IMR-90 (cell line): ENCODE results near the gene PEX26. TPM values are rescaled to one million over a fixed set of nuclear protein-coding genes. Genes with fewer than 3 reads are reported as not detected.

ENCODE experiments used
- ATAC-seq: fragments of 200-7000 bp; cut with Tn5 transposase; 2 replicates; pipeline ENCODE4 v1.9.1; 2020; ENCODE audit warnings: low read depth, mild to moderate bottlenecking, moderate library complexity
- BruUV-seq: library from RNA; stranded (reverse); fragments of 400-500 nt; replicated peaks from 2 replicates; lab custom pipeline; 2021; lab: Mats Ljungman, UMichigan
- CTCF ChIA-PET: fragments of 300-600 bp; formaldehyde crosslinking; extraction: SDS; loops from one replicate; lab custom pipeline; 2021; ENCODE audit warnings: antibody characterized with exemption; lab: Yijun Ruan, JAX
- POLR2A ChIA-PET: fragments of 300-600 bp; sonication (Branson Sonifier 250); formaldehyde crosslinking; loops from one replicate; lab custom pipeline; 2022; ENCODE audit warnings: antibody characterized with exemption; ENCODE audit not compliant: unreplicated experiment; lab: Charles Lee
- DNase-seq: peaks from one replicate; pipeline ENCODE4 v3.0.0; 2013
- H2AFZ ChIP-seq: replicated peaks from 2 replicates; pipeline ENCODE3; 2013; ENCODE audit warnings: low read length, mild to moderate bottlenecking; ENCODE audit not compliant: poor library complexity
- H2AK5ac ChIP-seq: 2 replicates; pipeline ENCODE4 v1.6.1; 2013; ENCODE audit warnings: low read depth, low read length, inconsistent platforms
- H2AK9ac ChIP-seq: replicated peaks from 2 replicates; pipeline ENCODE3; 2013; ENCODE audit warnings: mild to moderate bottlenecking, low read depth, low read length, moderate library complexity; ENCODE audit not compliant: poor library complexity
- H2BK120ac ChIP-seq: 2 replicates; pipeline ENCODE4 v1.6.1; 2013; ENCODE audit warnings: low read depth, low read length, inconsistent platforms
- H2BK15ac ChIP-seq: 3 replicates; pipeline ENCODE4 v1.6.1; 2013; ENCODE audit warnings: low read depth, low read length, inconsistent platforms
- H2BK20ac ChIP-seq: 2 replicates; pipeline ENCODE4 v1.6.1; 2013; ENCODE audit warnings: low read depth, mild to moderate bottlenecking, inconsistent platforms, low read length, moderate library complexity
- H2BK5ac ChIP-seq: 2 replicates; pipeline ENCODE4 v1.6.1; 2013; ENCODE audit warnings: mild to moderate bottlenecking, low read depth, low read length, inconsistent platforms; ENCODE audit not compliant: poor library complexity, severe bottlenecking
- H3K14ac ChIP-seq: replicated peaks from 2 replicates; pipeline ENCODE4 v1.6.1; 2013; ENCODE audit warnings: low read depth, low read length, inconsistent platforms
- H3K18ac ChIP-seq: 2 replicates; pipeline ENCODE4 v1.6.1; 2013; ENCODE audit warnings: low read depth, low read length, control low read depth
- H3K23ac ChIP-seq: 2 replicates; pipeline ENCODE4 v1.6.1; 2013; ENCODE audit warnings: low read depth, low read length, inconsistent platforms
- H3K27ac ChIP-seq: 2 replicates; pipeline ENCODE4 v1.5.1; 2013; ENCODE audit warnings: mild to moderate bottlenecking, control low read depth, low read length; ENCODE audit not compliant: insufficient read depth
- H3K27me3 ChIP-seq: 2 replicates; pipeline ENCODE4 v1.6.1; 2013; ENCODE audit warnings: low read length; ENCODE audit not compliant: control insufficient read depth, insufficient read depth
- H3K36me3 ChIP-seq: 2 replicates; pipeline ENCODE4 v1.6.1; 2013; ENCODE audit warnings: low read length, mixed read lengths; ENCODE audit not compliant: control insufficient read depth, insufficient read depth
- H3K4ac ChIP-seq: 2 replicates; pipeline ENCODE4 v1.6.1; 2013; ENCODE audit warnings: low read depth, low read length, inconsistent platforms
- H3K4me1 ChIP-seq: 2 replicates; pipeline ENCODE4 v1.6.1; 2013; ENCODE audit warnings: low read length, mixed read lengths; ENCODE audit not compliant: control insufficient read depth, insufficient read depth
- H3K4me2 ChIP-seq: 2 replicates; pipeline ENCODE4 v1.6.1; 2013; ENCODE audit warnings: low read depth, mild to moderate bottlenecking, control low read depth, low read length, moderate library complexity
- H3K4me3 ChIP-seq: 2 replicates; pipeline ENCODE4 v1.5.1; 2013; ENCODE audit warnings: low read depth, mild to moderate bottlenecking, control low read depth, low read length, moderate library complexity; ENCODE audit not compliant: insufficient read depth
- H3K56ac ChIP-seq: 2 replicates; pipeline ENCODE4 v1.6.1; 2013; ENCODE audit warnings: low read length, inconsistent platforms; ENCODE audit not compliant: insufficient read depth; ENCODE audit errors: extremely low read depth
- H3K79me1 ChIP-seq, 2 experiments: 2 replicates each; pipeline ENCODE4 v1.6.1; 2013; ENCODE audit warnings: low read length in 2 of 2, inconsistent platforms in 1 of 2, low read depth in 1 of 2
- H3K9ac ChIP-seq: 2 replicates; pipeline ENCODE4 v1.6.1; 2013; ENCODE audit warnings: low read depth, low read length, control low read depth
- H3K9me1 ChIP-seq: 2 replicates; pipeline ENCODE4 v1.6.1; 2013; ENCODE audit warnings: low read length, inconsistent platforms; ENCODE audit not compliant: insufficient read depth
- H3K9me3 ChIP-seq: 2 replicates; pipeline ENCODE4 v1.6.1; 2013; ENCODE audit warnings: low read length; ENCODE audit not compliant: control insufficient read depth, insufficient read depth
- H4K20me1 ChIP-seq: 2 replicates; pipeline ENCODE4 v1.6.1; 2013; ENCODE audit warnings: low read length, inconsistent platforms; ENCODE audit not compliant: insufficient read depth
- H4K5ac ChIP-seq: 2 replicates; pipeline ENCODE4 v1.6.1; 2013; ENCODE audit warnings: mild to moderate bottlenecking, low read depth, low read length, control low read depth
- H4K8ac ChIP-seq, 2 experiments: 2 replicates each; pipeline ENCODE4 v1.6.1; 2013; ENCODE audit warnings: low read depth in 2 of 2, low read length in 2 of 2, control low read depth in 1 of 2, inconsistent platforms in 1 of 2
- H4K91ac ChIP-seq: 2 replicates; pipeline ENCODE4 v1.6.1; 2013; ENCODE audit warnings: low read depth, low read length, inconsistent platforms; ENCODE audit not compliant: insufficient read depth
- BHLHE40 ChIP-seq: fragments of 150-350 bp; IDR thresholded peaks from 2 replicates; pipeline ENCODE4 v1.6.1; 2016; ENCODE audit warnings: mild to moderate bottlenecking, low read depth, low read length
- CEBPB ChIP-seq: IDR thresholded peaks from 2 replicates; pipeline ENCODE4 v1.6.1; 2012; ENCODE audit warnings: low read depth, low read length, improper control_type of control experiment
- CHD1 ChIP-seq: IDR thresholded peaks from 2 replicates; pipeline ENCODE4 v1.6.1; 2012; ENCODE audit warnings: low read depth, low read length, improper control_type of control experiment
- CTCF ChIP-seq: conservative IDR thresholded peaks from 2 replicates; pipeline ENCODE4 v1.5.1; 2012; ENCODE audit warnings: mild to moderate bottlenecking, low read depth, low read length, improper control_type of control experiment
- ELK1 ChIP-seq: fragments of 150-350 bp; IDR thresholded peaks from 2 replicates; pipeline ENCODE4 v1.6.1; 2016; ENCODE audit warnings: low read depth, mild to moderate bottlenecking, low read length, moderate library complexity, borderline replicate concordance
- FOS ChIP-seq: fragments of 150-350 bp; IDR thresholded peaks from 2 replicates; pipeline ENCODE4 v1.6.1; 2016; ENCODE audit warnings: low read depth, low read length
- MAFK ChIP-seq: IDR thresholded peaks from 2 replicates; pipeline ENCODE4 v1.6.1; 2012; ENCODE audit warnings: low read depth, low read length, improper control_type of control experiment
- MAZ ChIP-seq: IDR thresholded peaks from 2 replicates; pipeline ENCODE4 v1.6.1; 2012; ENCODE audit warnings: low read depth, mild to moderate bottlenecking, low read length, improper control_type of control experiment, moderate library complexity, borderline replicate concordance
- MXI1 ChIP-seq: IDR thresholded peaks from 2 replicates; pipeline ENCODE4 v1.6.1; 2012; ENCODE audit warnings: low read depth, mild to moderate bottlenecking, low read length, moderate library complexity, borderline replicate concordance
- NFE2L2 ChIP-seq: fragments of 150-350 bp; IDR thresholded peaks from 2 replicates; pipeline ENCODE4 v1.6.1; 2016; ENCODE audit warnings: low read depth, mild to moderate bottlenecking, low read length
- POLR2A ChIP-seq: IDR thresholded peaks from 2 replicates; pipeline ENCODE4 v1.6.1; 2012; ENCODE audit warnings: mild to moderate bottlenecking, low read depth, low read length
- RAD21 ChIP-seq: IDR thresholded peaks from 2 replicates; pipeline ENCODE4 v1.6.1; 2012; ENCODE audit warnings: low read length, improper control_type of control experiment
- RCOR1 ChIP-seq: IDR thresholded peaks from 2 replicates; pipeline ENCODE4 v1.6.1; 2012; ENCODE audit warnings: mild to moderate bottlenecking, low read length, improper control_type of control experiment; ENCODE audit not compliant: insufficient replicate concordance
- RFX5 ChIP-seq: IDR thresholded peaks from 2 replicates; pipeline ENCODE4 v1.8.0; 2012; ENCODE audit warnings: low read depth, mild to moderate bottlenecking, low read length, moderate library complexity
- SMC3 ChIP-seq: fragments of 150-350 bp; IDR thresholded peaks from 2 replicates; pipeline ENCODE4 v1.6.1; 2016; ENCODE audit warnings: low read depth, mild to moderate bottlenecking, antibody characterized with exemption, low read length, moderate library complexity
- USF2 ChIP-seq: fragments of 150-350 bp; IDR thresholded peaks from 2 replicates; pipeline ENCODE4 v1.6.1; 2017; ENCODE audit warnings: mild to moderate bottlenecking, antibody characterized with exemption, low read length, low read depth
- WGBS, 2 experiments: methylation state at CpG; one replicate each; pipeline versions ENCODE4 v1.1.5 to v1.1.7; 2013; ENCODE audit warnings: missing lambda C conversion rate in 2 of 2; ENCODE audit not compliant: insufficient read length in 1 of 2; ENCODE audit errors: extremely low coverage in 2 of 2; 5-methylcytosine and 5-hydroxymethylcytosine counted together
- dilution Hi-C: fragments of 300-500 bp; cut with HindIII; formaldehyde crosslinking; loops from one replicate; pipeline ENCODE4 v1.14.3; 2018; ENCODE audit warnings: low sequenced_read_pairs; ENCODE audit not compliant: unreplicated experiment
- in situ Hi-C: fragments of 300-500 bp; cut with MboI; formaldehyde crosslinking; loops from 3 replicates; pipeline ENCODE4 v1.14.3; 2019; ENCODE audit warnings: low sequenced_read_pairs, inconsistent platforms, mixed read lengths
- intact Hi-C: fragments of 100-400 bp; cut with micrococcal nuclease; formaldehyde crosslinking; loops from 2 replicates; pipeline ENCODE4 v1.10.0; 2022
- polyA plus RNA-seq, 3 experiments: library from polyadenylated mRNA; depleted of rRNA; stranded (reverse); fragments of >200 nt; gene quantifications; 2 replicates each; pipeline ENCODE4 v1.2.3, GENCODE V29; 2012; ENCODE audit warnings: low replicate concordance in 1 of 3
- total RNA-seq: library from RNA; depleted of rRNA; stranded (reverse); fragments of >200 nt; gene quantifications from 2 replicates; pipeline ENCODE4 v1.2.3, GENCODE V29; 2012

The PEX26 gene
- total and polyA plus RNA-seq, 2 of the 4 experiments (the other 2 are of a cell fraction) = 12.2 to 18.5 TPM

- Histone ChIP-seq H4K8ac (no peak overlapping the region), H3K4me2 (no peak overlapping the region), H2BK120ac (no peak overlapping the region), H3K4ac (no peak overlapping the region), H2AK5ac (no peak overlapping the region), H3K79me1 (no peaks in the 10 kb centered on the region), H4K20me1 (no peaks in the 10 kb centered on the region), H3K14ac (no peak overlapping the region), H4K91ac (no peak overlapping the region), H2AFZ (no peak overlapping the region), H3K9ac (no peak overlapping the region), H2AK9ac (no peak overlapping the region), H3K56ac (no peak overlapping the region), H2BK15ac (no peak overlapping the region), H3K23ac (no peak overlapping the region), H4K5ac (no peak overlapping the region), H2BK20ac (no peak overlapping the region), H3K9me3 (no peaks in the 10 kb centered on the region), H3K4me1 (no peaks in the 10 kb centered on the region), H3K4me3 (no peak overlapping the region), H3K36me3 (no peaks in the 10 kb centered on the region), H3K27ac (no peak overlapping the region), H2BK5ac (no peak overlapping the region), H3K18ac (no peak overlapping the region), H3K27me3 (no peaks in the 10 kb centered on the region), H3K9me1 (no peaks in the 10 kb centered on the region)
- DNase-seq (no peak), ATAC-seq (no peak)
- no TSS peak for BruUV-seq
- intact Hi-C loops (no loop called here), in situ Hi-C loops (no loop called here), dilution Hi-C loops (no loop called here)
- ChIA-PET POLR2A (no interaction called here), CTCF (no interaction called here)
- 89% methylated on average over 11 of the region's 21 CpGs; no CpG with 5 or more reads in 1 of the 2 experiments for WGBS, 2 experiments
- TF ChIP-seq USF2 (no peak), MAFK (no peak), POLR2A (no peak), SMC3 (no peak), RAD21 (no peak), CEBPB (no peak), RFX5 (no peak), NFE2L2 (no peak), BHLHE40 (no peak), RCOR1 (no peak), MAZ (no peak), CTCF (no peak), MXI1 (no peak), ELK1 (no peak), CHD1 (no peak), FOS (no peak)
Observed at GRCh38 chr22:18136563-18137320, 59.0 kb downstream of the PEX26 start.
